ENCODE results near the gene PSMD12. TPM values are rescaled to one million over a fixed set of nuclear protein-coding genes. Genes with fewer than 3 reads are reported as not detected.

PSMD12 gene
- total RNA-seq (10 to 100 TPM; 44.5 to 67.1 (median 49.9) TPM), polyA plus RNA-seq (10 to 100 TPM; 28.5 to 32.3 TPM)
- long read RNA-seq, donor 1, full-length matches to known transcripts = 54 of 62 reads
- long read RNA-seq, donor 1, partial matches to known transcripts = 1 of 62 reads
- long read RNA-seq, donor 1, other reads (novel, unspliced or antisense) = 7 of 62 reads
- long read RNA-seq, donor 2, full-length matches to known transcripts = 52 of 59 reads
- long read RNA-seq, donor 2, partial matches to known transcripts = 4 of 59 reads
- long read RNA-seq, donor 2, other reads (novel, unspliced or antisense) = 3 of 59 reads
- long read RNA-seq, donor 3, full-length matches to known transcripts = 192 of 210 reads
- long read RNA-seq, donor 3, partial matches to known transcripts = 2 of 210 reads
- long read RNA-seq, donor 3, other reads (novel, unspliced or antisense) = 16 of 210 reads

GRCh38 chr17:67366193-67367157 is at the start of gene PSMD12:
PSMD12 (minus strand) TSS chr17:67366577; CDS start chr17:67366519, 58 bp downstream.
- peak within 1 kb of the TSS; percentile 58 to 99 (median 90) for H3K4me3 ChIP-seq
- DNase-seq (peak; percentile 94 to 96), ATAC-seq (peak; percentile 97 to 99 (median 98))
- no peaks in the 10 kb centered on the region for H3K27me3 ChIP-seq
- H3K9me3 ChIP-seq = no peaks in the 10 kb centered on the region
- peaks cover 0 to 49% (median 42%) of the 10 kb centered on the region in 9 donors for H3K4me1 ChIP-seq
- peak within 1 kb of the TSS; percentile 81 to 99 (median 94) for H3K27ac ChIP-seq
- 1% methylated on average over 53 to 55 of the region's 55 CpGs for WGBS, 2 donors
- H3K36me3 ChIP-seq = peaks cover 0 to 30% (median 0%) of the 10 kb centered on the region in 9 donors
- TF ChIP-seq CTCF (IDR thresholded peaks at IDR 0.05) = peak in 1 of 9 donors; percentile 26
- intact Hi-C loops (cut with DNase I) = loop anchor here in 1 of 10 donors (10.0 kb wide), 1 partner anchor 122 kb away; the partner anchor contains the start of gene HELZ

- no peak for TF ChIP-seq CTCF (IDR thresholded peaks at IDR 0.05)
- no peaks in the 10 kb centered on the region for H3K36me3 ChIP-seq
- intact Hi-C loops (cut with DNase I) = no loop called here
- no peak overlapping the region for H3K4me3 ChIP-seq
- no peaks in the 10 kb centered on the region for H3K27me3 ChIP-seq
- WGBS, 2 donors = 77 to 80% methylated on average over 7 of the region's 7 CpGs
- peaks cover 0 to 9% (median 0%) of the 10 kb centered on the region in 11 donors for H3K9me3 ChIP-seq
- DNase-seq (no peak), ATAC-seq (no peak)
- H3K27ac ChIP-seq = no peak overlapping the region
- peaks cover 0 to 24% (median 8%) of the 10 kb centered on the region in 9 donors for H3K4me1 ChIP-seq
Measured at GRCh38 chr17:67415291-67415690, 48.9 kb upstream of the PSMD12 start.

DNA sequence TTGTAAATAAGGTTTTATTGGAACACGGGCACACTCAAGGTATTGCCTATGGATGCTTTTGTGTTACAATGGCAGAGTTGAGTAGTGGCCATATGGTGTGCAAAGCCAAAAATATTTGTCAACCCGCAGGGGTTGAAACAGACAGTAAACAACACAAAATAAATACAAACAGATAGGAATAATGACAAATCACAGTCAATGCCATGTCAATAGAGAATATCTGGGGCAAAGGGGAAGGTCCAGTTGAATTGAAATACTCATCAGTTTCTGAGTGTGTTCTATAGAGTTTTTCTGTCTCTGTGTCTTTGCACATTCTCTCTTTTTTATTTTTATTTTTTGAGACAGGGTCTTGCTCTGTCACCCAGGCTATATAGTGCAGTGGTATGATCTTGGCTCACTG is 48.2 kb upstream of the PSMD12 start:
- Histone ChIP-seq H3K9me3 (peaks cover 0 to 9% (median 0%) of the 10 kb centered on the region in 11 donors), H3K27ac (no peak overlapping the region), H3K4me3 (no peak overlapping the region), H3K36me3 (no peaks in the 10 kb centered on the region), H3K4me1 (peaks cover 0 to 16% (median 6%) of the 10 kb centered on the region in 9 donors), H3K27me3 (no peaks in the 10 kb centered on the region)
- WGBS, 2 donors = 98 to 99% methylated on average over 2 of the region's 2 CpGs
- intact Hi-C loops (cut with DNase I) = no loop called here
- ATAC-seq (no peak), DNase-seq (no peak)
- TF ChIP-seq CTCF (IDR thresholded peaks at IDR 0.05) = no peak

GRCh38 chr17:67414130-67414529 is 47.8 kb upstream of the PSMD12 start:
- Histone ChIP-seq H3K36me3 (no peaks in the 10 kb centered on the region), H3K4me3 (no peak overlapping the region), H3K9me3 (peaks cover 0 to 9% (median 0%) of the 10 kb centered on the region in 11 donors), H3K27me3 (no peaks in the 10 kb centered on the region), H3K4me1 (peaks cover 0 to 13% (median 6%) of the 10 kb centered on the region in 9 donors), H3K27ac (no peak overlapping the region)
- DNase-seq = no peak
- TF ChIP-seq CTCF (IDR thresholded peaks at IDR 0.05) = no peak
- intact Hi-C loops (cut with DNase I) = no loop called here
- WGBS, 2 donors = 97 to 98% methylated on average over 1 of the region's 1 CpG
- ATAC-seq = no peak
